Cardiac muscle cell (in vitro differentiated cells and primary cell): ENCODE results near the gene IL17F. TPM values are rescaled to one million over a fixed set of nuclear protein-coding genes. Genes with fewer than 3 reads are reported as not detected.

Source experiments
- DNase-seq, 2 donors: peaks; one replicate each; pipeline versions ENCODE4 v3.0.0 to v3.0.0-alpha.2; 2010 to 2017; ENCODE audit warnings: low read depth in 1 of 2, low spot score in 1 of 2
- H3K27ac ChIP-seq: fragments of 200-600 bp; sonication (generic); 2 replicates; pipeline ENCODE4 v1.5.1; 2016
- H3K27me3 ChIP-seq: fragments of 200-600 bp; sonication (generic); 2 replicates; pipeline ENCODE4 v1.6.0; 2016; ENCODE audit warnings: control low read depth
- H3K36me3 ChIP-seq: fragments of 200-600 bp; sonication (generic); 2 replicates; pipeline ENCODE4 v1.5.1; 2016; ENCODE audit warnings: control low read depth
- H3K4me1 ChIP-seq: fragments of 200-600 bp; sonication (generic); 2 replicates; pipeline ENCODE4 v1.8.1; 2017; ENCODE audit warnings: low read depth, mild to moderate bottlenecking, mixed run types
- H3K4me3 ChIP-seq: fragments of 200-600 bp; sonication (generic); 2 replicates; pipeline ENCODE4 v1.5.1; 2016; ENCODE audit warnings: mild to moderate bottlenecking
- H3K9me3 ChIP-seq: fragments of 200-600 bp; sonication (generic); 2 replicates; pipeline ENCODE4 v1.5.1; 2017; ENCODE audit warnings: low read depth, mild to moderate bottlenecking, control low read depth
- polyA plus RNA-seq: library from polyadenylated mRNA; unstranded; fragments of >200 nt; fragmentation: Nextera tagmentation; extraction: Ambion mirVana; gene quantifications from 2 replicates; pipeline ENCODE4 v1.2.1, GENCODE V29; 2016
- total RNA-seq: library from RNA; depleted of rRNA; stranded (reverse); fragments of >200 nt; gene quantifications from 2 replicates; pipeline ENCODE4 v1.2.3, GENCODE V29; 2016
- TF ChIP-seq, protein P1 (sequence below): IDR thresholded peaks from 2 replicates; pipeline ENCODE4 v1.5.1; 2012; ENCODE audit warnings: low read depth, mild to moderate bottlenecking, low read length

The IL17F gene
- total and polyA plus RNA-seq, 2 experiments from 2014 or later: not detected

DNA sequence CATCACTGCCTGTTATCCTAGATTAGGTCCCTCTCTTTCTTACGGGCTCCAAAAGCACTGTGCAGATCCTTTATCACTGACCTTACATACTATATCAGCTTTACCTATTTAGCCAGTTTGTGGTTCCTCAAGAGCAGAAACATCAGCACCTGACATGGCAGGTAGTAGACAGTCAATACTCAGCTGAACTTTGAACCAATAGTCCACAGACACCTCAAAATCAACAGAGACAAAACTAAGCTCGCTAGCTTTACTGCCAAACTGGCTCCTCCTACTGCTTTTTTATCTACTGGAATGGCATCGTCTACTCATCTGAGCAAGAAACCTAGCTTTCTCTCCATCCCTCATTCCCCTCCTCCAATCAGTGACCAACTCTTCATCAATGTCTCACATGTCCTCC lies 52.5 kb downstream of the IL17F start:
- Histone ChIP-seq H3K27ac (no peak overlapping the region), H3K36me3 (no peaks in the 10 kb centered on the region), H3K27me3 (no peaks in the 10 kb centered on the region), H3K4me3 (no peak overlapping the region), H3K4me1 (no peaks in the 10 kb centered on the region), H3K9me3 (no peaks in the 10 kb centered on the region)
- TF ChIP-seq, protein P1, sequence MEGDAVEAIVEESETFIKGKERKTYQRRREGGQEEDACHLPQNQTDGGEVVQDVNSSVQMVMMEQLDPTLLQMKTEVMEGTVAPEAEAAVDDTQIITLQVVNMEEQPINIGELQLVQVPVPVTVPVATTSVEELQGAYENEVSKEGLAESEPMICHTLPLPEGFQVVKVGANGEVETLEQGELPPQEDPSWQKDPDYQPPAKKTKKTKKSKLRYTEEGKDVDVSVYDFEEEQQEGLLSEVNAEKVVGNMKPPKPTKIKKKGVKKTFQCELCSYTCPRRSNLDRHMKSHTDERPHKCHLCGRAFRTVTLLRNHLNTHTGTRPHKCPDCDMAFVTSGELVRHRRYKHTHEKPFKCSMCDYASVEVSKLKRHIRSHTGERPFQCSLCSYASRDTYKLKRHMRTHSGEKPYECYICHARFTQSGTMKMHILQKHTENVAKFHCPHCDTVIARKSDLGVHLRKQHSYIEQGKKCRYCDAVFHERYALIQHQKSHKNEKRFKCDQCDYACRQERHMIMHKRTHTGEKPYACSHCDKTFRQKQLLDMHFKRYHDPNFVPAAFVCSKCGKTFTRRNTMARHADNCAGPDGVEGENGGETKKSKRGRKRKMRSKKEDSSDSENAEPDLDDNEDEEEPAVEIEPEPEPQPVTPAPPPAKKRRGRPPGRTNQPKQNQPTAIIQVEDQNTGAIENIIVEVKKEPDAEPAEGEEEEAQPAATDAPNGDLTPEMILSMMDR: no peak
- DNase-seq: no peak

DNA sequence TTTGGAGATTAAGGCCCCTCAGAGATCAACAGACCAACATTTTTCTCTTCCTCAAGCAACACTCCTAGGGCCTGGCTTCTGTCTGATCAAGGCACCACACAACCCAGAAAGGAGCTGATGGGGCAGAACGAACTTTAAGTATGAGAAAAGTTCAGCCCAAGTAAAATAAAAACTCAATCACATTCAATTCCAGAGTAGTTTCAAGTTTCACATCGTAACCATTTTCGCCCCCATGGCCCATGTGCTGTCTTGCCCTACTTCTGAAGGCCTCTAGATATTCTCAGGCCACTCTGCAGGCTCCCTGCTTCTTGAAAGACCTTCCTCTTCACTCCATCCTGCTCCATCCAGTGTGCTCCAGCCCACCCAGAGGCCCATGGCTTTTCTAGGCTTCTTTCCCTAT lies 53.9 kb downstream of the IL17F start:
- H3K4me3 ChIP-seq: no peak overlapping the region

DNA sequence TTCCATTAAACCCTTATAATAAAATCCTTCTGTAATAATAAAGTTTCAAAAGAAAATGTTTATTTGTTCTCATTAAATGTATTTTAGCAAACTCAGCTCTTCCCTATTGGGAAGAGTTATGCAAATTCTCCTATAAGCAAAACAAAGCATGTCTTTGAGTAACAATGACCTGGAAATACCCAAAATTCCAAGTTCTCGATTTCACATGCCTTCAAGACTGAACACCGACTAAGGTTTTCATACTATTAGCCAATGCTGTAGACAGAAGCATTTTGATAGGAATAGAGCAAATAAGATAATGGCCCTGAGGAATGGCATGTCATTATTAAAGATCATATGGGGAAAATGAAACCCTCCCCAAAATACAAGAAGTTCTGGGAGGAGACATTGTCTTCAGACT lies 54.3 kb downstream of the IL17F start:
- Histone ChIP-seq H3K27ac (no peak overlapping the region), H3K4me3 (no peak overlapping the region), H3K36me3 (no peaks in the 10 kb centered on the region), H3K27me3 (peaks cover 6% of the 10 kb centered on the region), H3K9me3 (no peaks in the 10 kb centered on the region), H3K4me1 (no peaks in the 10 kb centered on the region)
- DNase-seq: no peak
- TF ChIP-seq, protein P1: no peak

More for the DNA sequence above, 53.9 kb downstream of the IL17F start:
- H3K27me3 ChIP-seq: peaks cover 2% of the 10 kb centered on the region
- H3K27ac ChIP-seq: no peak overlapping the region
- no peaks in the 10 kb centered on the region for H3K4me1 ChIP-seq
- H3K36me3 ChIP-seq: no peaks in the 10 kb centered on the region
- TF ChIP-seq, protein P1: no peak
- no peaks in the 10 kb centered on the region for H3K9me3 ChIP-seq
- no peak for DNase-seq

DNA sequence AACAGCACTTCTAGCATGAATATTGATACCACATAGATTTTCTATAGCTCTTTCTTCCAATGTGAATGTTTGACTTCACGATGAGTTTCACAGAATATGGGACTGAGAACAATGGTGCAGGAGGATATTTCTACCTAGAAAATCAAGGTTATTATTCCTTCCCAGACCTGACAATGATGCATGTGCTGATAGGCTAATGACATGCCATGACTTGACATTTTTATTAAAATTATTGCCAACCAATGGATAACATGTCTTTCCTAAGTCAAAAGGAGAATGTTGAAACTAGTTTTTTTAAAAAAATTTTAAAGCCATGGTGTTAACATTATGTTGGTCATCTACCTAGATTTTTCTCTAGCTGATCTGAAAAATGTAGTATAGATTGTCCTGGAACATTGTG lies 57.2 kb downstream of the IL17F start:
- Histone ChIP-seq H3K27ac (no peak overlapping the region), H3K36me3 (no peaks in the 10 kb centered on the region), H3K4me1 (no peaks in the 10 kb centered on the region), H3K4me3 (no peak overlapping the region), H3K9me3 (no peaks in the 10 kb centered on the region), H3K27me3 (peaks cover 17% of the 10 kb centered on the region)
- no peak for DNase-seq
- TF ChIP-seq, protein P1: no peak

Other genes with a start within 250 kb of the IL17F start
- not detected in 2 replicates for gene PKHD1, start 156.9 kb downstream of the IL17F start, total RNA-seq
- gene PKHD1, start 156.9 kb downstream of the IL17F start, polyA plus RNA-seq: not detected in 2 replicates
- gene IL17A, start 58.1 kb downstream of the IL17F start, total RNA-seq: not detected in 2 replicates
- not detected in 2 replicates for gene IL17A, start 58.1 kb downstream of the IL17F start, polyA plus RNA-seq
- gene MCM3, start 40.2 kb upstream of the IL17F start, total RNA-seq: 130 and 149 TPM in 2 replicates
- gene MCM3, start 40.2 kb upstream of the IL17F start, polyA plus RNA-seq: 98.8 and 134 TPM in 2 replicates
- 16.5 and 16.8 TPM in 2 replicates for gene PAQR8, start 117.7 kb upstream of the IL17F start, total RNA-seq
- gene PAQR8, start 117.7 kb upstream of the IL17F start, polyA plus RNA-seq: 15.5 and 19.7 TPM in 2 replicates
- 20.3 and 21.0 TPM in 2 replicates for gene EFHC1, start 175.8 kb upstream of the IL17F start, total RNA-seq
- 22.7 and 31.8 TPM in 2 replicates for gene EFHC1, start 175.8 kb upstream of the IL17F start, polyA plus RNA-seq